GM21515 (cell line): ENCODE measurements around the gene FAS.
"Not testable (repeated sequence)": the region's sequence is repeated elsewhere in the genome, so short reads cannot be mapped to it uniquely, and the experiment has no call there.

Experiments used
- ATAC-seq: cut with Tn5 transposase; IDR thresholded peaks from one replicate; pipeline ENCODE4 v1.9.1; 2021; ENCODE audit not compliant: unreplicated experiment

Gene FAS

GRCh38 chr10:88992921-88993524 is 2.4 kb downstream of the FAS start:
- no peak for ATAC-seq

DNA sequence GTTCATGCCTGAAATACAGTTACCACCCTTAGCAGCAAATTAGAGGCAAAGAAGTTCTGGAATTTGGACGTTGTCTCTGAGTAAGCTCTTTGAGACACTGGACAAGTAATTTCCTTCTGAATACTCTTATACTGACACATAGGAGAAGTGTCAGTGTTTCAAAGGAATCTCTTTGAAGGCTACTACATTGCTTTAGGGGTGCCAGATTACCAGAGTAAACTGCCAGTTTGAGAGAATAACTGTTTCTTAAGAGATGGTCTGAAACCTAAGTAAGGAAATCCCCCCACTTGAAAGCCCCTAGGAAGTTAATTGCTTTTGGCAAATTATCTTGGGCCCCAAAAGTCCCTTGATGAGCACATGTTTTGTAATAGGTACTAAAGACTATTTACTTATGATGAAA is 3.4 kb downstream of the FAS start:
- ATAC-seq: no peak

DNA sequence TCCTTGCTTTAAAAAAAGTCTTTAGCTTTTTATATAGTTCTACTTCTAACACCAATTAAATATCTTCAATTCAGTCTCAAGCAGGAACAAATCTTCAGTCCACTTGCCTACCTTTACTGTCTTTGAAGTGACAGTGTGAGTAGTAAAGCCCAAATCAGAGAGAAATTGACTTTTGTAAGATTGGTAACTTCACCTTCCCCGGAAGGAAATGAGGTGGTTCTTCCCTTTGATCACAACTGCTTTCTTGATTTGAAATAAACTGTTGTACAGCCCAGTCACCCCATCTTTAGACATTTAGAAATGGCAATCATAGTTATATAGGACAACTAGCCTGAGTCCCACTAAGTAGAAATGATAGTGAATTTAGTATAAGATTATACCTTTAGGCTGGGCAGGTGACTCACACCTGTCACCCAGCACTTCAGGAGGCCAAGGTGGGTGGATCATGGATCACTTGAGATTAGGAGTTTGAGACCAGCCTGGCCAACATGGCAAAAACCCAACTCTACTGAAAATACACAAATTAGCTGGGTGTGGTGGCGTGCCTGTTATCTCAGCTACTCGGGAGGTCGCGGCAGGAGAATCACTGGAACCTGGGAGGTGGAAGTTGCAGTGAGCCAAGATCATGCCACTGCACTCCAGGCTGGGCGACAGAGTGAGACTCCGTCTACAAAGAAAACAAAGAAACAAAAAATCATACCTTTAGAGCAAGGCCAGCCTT is 4.7 kb downstream of the FAS start:
- no peak for ATAC-seq

- ATAC-seq: no peak
These were observed 6.3 kb downstream of the FAS start for GRCh38 chr10:88996927-88997326.

- ATAC-seq: no peak
These were observed 9.0 kb downstream of the FAS start for GRCh38 chr10:88999625-89000024.

DNA sequence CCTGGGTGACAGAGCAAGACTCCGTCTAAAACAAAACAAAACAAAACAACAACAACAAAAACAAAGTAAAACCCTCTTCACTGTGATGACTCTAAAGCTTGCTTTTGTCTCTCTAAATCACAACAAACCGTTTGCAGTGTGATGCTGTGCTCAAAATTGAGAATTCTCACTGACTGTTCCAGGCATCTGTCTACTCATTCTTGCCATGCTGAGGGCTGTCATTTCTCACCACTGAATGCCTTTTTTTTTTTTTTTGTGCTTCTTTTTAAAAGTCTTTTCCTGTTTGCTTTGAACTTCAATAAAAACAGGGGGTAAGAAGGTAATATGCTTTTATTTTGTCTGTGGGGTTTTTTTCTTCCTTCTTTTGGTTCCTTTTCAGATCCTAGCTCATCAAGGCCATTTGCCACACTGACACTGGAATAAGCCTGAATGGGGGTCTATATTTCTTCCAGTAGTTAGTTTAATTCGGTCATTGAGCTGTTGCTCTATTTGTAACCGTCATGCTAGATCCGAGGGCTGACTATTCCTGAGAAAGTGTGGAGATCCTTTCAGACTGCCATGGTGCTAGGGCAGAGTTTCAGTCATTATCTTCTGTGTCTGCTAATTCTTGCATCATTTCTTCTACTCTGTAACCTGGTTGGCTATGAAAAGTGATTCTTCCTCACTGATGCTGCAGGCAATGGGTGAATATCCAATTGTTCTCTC is 10.6 kb downstream of the FAS start:
- ATAC-seq: peak; percentile 40

DNA sequence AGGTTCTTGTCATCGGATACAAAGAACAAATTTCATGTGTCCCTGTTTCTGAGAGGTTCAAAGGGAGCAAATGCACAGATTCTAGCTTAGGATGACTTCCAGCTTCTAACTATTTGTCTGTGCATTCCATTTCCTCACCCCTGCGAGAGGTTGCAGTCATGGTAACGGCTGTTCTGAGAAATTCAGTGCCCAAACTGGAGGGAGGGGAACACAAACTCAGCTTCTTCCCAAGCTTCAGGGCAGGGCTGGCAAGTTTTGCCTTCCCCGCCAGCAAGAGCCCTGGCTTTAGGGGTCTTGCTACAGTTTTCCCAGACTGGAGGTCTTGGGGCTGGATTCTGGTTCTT is 11.1 kb downstream of the FAS start:
- ATAC-seq: peak; percentile 5

GRCh38 chr10:89002226-89002978 is 11.8 kb downstream of the FAS start:
- no peak for ATAC-seq

DNA sequence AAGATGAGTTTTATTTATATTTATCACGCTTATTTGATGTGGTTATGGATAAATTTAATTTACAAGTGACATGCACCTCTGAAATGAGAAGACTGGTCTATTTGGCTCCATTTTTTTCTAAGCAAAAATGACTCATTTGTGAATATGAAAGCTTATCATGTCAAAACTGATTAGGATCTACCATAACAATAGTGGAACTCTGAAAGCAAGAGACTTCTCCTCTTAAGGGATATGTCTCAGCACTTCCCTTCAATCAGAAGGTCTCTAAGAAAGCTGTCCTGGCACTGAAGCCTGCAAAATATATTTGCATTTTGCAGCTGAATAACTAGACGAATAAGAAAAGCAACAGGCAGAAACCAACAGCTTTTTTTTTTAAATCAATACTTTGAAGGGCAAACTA is 12.7 kb downstream of the FAS start:
- ATAC-seq: no peak

DNA sequence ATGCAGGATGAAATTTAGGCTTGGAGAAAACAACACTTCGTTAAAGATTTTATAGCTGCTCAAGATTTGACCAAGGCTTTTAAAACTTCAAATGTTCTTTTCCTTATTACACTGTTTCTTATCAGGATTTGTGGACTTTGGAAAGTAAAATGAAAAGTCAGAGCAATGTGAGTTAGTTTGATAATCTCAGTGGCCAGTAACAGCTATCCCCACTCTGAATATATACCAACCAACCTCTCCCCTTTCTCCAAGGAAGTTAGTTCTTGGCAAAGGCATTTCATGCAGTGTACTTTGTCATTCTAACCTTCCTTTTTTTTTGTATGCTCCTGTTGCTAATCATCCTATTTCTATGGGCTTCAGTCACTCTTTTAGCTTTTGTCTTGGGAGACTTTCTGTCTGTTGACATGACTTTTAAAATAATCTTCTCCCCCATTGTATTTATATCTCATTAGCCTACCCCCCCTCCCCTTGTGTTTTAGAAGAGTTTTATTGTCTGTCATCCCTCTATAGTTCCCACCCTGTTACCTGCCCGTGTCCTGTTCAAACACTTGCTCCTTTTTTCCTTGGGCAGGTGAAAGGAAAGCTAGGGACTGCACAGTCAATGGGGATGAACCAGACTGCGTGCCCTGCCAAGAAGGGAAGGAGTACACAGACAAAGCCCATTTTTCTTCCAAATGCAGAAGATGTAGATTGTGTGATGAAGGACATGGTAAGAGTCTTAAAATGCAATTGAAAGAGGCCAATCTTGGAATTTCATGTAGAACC is 16.7 kb downstream of the FAS start:
- ATAC-seq: no peak

DNA sequence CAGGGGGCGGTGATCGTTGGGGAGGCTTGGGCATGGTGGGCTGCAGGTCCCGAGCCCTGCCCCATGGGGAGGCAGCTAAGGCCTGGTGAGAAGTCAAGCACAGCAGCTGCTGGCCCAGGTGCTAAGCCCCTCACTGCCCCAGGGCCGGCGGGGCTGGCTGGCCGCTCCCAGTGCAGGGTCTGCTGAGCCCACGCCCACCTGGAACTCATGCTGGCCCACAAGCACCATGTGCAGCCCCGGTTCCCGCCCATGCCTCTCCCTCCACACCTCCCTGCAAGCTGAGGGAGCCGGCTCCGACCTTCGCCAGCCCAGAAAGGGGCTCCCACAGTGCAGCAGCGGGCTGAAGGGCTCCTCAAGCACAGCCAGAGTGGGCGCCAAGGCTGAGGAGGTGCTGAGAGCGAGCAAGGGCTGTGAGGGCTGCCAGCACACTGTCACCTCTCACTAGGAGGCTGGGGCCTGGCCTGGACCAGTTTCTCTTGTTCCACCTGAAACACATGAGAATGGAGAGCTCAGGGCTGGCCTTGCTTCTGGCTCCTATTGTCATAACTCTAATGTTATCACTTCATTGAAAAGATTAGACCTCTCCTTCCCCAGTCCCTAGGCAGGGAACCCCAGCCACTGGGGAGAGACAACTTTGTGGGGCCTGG is 28.2 kb downstream of the FAS start:
- not testable (repeated sequence) for ATAC-seq

DNA sequence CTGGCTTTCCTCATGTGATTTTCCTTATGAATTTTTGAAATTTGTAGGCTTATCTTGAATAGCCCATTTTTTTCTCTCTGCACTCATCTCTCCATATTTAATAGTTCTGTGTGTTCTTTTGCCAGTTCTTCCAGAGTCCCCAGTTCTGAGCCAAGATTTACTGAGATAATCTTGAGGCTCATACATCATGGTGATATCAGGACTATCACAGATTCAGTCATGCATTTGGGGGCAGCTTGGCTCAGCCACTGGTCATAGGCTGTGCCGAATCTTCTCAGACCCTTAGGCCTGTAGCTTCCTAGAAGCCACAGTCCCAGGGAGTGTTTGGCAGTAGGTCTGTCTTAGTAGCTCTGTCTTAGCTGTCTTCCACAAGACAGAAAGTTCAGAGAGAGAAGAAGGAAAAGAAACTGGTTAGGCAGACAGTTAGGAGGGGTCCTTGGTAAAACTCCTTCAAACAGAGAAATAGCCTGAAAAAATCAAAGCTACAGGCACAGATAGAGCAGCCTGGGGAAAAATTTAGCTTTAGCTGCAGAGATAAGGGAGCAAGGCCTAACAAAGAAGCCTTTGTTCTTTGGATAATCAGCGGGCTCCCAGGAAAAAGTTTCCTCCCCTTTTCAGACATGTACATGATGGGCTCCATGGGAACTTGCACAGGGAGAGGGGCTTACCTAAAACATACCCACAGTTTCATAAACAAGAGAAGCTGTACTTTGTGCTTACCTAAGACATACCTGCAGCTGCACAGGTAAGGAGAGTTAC is 29.1 kb downstream of the FAS start:
- ATAC-seq: no peak

GRCh38 chr10:89021526-89021925 is 30.9 kb downstream of the FAS start:
- not testable (repeated sequence) for ATAC-seq

DNA sequence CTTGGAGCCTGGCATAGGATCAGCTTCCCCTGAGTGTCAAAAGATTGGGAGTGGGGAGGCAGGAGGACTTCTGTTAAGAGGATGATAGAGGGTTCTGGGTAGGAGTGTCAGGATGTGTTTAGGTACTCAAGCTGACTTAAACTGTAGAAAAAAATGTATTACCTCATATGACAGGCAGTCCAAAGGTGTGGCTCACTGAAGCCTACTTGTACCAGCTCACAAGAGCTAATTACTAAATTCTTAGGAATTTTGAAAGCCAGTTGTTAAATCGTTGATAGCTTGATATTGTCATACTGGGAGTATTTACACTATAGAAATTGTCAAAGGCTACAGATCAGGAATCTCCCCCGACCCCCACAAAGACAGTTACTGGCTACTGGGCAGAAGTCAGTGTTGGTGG is 32.1 kb downstream of the FAS start:
- ATAC-seq: no peak

DNA sequence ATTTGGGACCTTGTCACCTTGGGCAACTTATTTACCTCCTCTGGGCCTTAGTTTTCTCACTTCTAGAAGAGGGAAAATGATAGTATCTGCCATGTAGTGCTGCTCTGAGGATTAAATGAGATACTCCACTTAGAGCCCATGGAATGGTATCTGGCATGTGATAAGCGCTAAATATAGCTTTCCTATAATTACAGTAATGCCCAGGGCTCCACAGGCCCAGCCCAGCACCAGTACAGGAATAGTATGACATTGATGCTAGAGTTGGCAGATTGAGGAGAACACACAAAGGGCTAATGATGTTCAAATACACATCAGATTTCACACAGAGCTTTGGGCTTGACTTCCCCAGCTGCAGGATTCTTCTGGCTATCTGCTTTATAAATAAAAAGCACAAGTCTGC is 34.9 kb downstream of the FAS start:
- ATAC-seq: no peak

DNA sequence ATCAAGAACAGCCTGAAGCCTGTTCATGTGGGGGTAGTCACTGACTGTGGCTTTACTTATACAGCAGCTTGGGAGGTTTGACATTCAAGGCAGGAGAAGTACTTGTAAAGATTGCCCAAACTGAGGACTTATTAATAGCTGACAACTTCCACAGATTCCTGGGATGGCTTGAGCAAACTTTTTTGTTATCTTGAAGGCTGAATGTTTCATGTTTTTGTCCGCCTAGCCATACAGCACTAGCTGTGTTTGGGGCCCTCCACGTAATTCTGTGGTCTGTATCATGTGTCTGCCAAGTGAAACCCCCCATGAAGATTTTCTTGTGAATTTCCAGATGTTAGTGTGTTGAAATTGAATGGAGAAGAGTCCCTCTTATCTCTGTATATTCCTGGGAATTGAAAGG is 38.6 kb downstream of the FAS start:
- no peak for ATAC-seq

DNA sequence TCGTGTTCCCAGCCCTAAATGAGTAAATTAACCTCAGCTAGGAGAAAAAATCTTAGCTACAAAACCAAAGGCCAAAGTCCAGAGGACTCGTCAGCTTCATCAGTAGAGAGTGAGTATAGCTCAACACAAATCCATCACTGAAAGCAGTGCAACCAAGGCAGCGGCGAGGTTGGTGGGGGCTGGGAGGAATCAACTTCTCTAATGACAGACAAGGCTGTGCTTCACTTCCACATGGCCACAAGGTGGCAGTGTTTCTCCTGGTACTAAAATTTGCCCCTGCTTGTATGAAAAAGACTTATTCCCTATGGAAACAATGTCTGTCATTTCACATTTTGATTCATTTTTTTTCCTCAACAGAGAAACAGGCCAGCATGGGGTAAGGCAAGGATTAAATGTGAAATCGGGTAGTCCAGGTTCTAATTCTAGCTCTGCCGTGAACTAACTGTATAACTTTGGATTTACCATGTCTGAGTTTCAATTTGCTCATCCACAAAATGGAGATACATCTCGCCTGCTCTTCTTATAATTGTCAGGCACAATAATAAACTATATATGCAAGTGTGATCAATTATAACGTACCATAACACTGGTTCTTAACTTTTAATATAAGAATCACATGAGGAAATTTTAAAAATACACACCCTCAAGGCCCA is 39.3 kb downstream of the FAS start:
- ATAC-seq: no peak

DNA sequence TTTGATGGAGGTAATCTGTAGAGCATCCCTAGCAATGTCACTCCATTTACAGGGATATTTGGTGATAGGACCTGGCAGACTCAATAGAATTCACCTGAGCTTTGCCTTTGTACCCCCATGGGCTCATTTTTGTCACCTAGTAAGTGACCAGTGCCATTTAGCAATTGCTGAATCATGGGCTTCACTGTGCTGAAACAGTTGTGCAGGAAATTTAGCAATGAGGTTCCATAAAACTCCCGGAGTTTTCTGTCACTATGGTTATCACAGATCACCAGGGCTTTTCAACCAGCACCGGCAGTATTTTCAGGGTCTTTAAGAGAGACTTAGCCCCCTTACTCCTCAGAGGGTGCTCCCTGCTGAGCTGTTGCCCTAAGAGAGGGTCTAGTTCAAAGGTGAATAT is 40.2 kb downstream of the FAS start:
- no peak for ATAC-seq

DNA sequence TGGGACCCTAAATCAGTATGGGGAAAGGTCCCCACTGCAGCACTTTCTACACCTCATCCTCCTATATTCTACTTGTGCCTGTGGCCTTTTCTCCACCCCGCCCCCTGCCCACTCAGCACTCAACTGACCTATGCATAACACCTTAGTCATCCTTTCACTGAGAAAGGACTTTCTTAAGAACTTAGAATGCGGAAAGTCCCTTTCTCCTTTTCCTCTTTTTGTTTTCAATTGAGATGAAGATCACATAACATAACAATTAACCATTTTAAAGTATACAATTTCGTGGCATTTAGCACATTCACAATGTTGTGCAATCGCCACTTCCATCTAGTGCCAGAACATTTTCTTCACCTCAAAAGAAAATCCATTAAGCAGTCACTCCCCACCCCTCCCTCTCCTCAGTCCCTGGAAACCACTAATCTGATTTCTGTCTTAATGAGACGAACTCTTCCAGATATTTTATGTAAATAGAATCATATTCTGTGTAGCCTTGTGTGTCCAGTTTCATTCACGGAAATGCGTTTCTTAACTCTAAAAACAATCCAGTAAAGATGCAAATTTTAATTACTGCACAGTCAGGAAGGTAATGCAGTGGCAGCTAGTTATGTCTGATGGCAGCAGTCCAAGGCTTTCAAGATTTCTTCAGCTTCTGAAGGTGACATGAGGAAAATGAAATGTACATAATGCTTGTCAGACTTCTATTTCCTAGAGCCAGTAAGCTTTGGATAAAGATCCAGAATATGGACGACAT is 41.7 kb downstream of the FAS start:
- peak; percentile 57 for ATAC-seq
